SK-N-SH (cell line): ENCODE data around the gene PPARD. TPM values are rescaled to one million over a fixed set of nuclear protein-coding genes. Genes with fewer than 3 reads are reported as not detected.

ENCODE experiments used
- CTCF ChIA-PET: fragments of 300-600, 350-600 bp; formaldehyde crosslinking; extraction: SDS; loops from one replicate; lab custom pipeline; 2021; lab: Yijun Ruan, JAX
- POLR2A ChIA-PET: fragments of 350-600 bp; sonication (Branson Sonifier 250); formaldehyde crosslinking; extraction: SDS; loops from one replicate; lab custom pipeline; 2020; ENCODE audit warnings: antibody characterized with exemption, inconsistent platforms; lab: Yijun Ruan, JAX
- DNase-seq: peaks from one replicate; pipeline ENCODE4 v3.0.0; 2012
- H2AFZ ChIP-seq: fragments of 200-600 bp; sonication (generic); 2 replicates; pipeline ENCODE4 v1.8.1; 2016; ENCODE audit warnings: antibody characterized with exemption, mild to moderate bottlenecking, low read depth
- H3F3A ChIP-seq: fragments of 200-600 bp; sonication (generic); replicated peaks from 2 replicates; pipeline ENCODE3; 2016; ENCODE audit warnings: antibody characterized with exemption, mild to moderate bottlenecking; ENCODE audit not compliant: insufficient read depth
- H3K27ac ChIP-seq, 2 experiments: fragments of 200-500 bp in 1 of 2; fragments of 200-600 bp in 1 of 2; sonication (Bioruptor generic) in 1 of 2; sonication (generic), shearing (Covaris generic) in 1 of 2; 2 replicates each; pipeline versions ENCODE4 v1.5.1 to v1.6.1; 2014 to 2016; ENCODE audit warnings: low read depth in 2 of 2, inconsistent platforms in 1 of 2, low read length in 1 of 2, mild to moderate bottlenecking in 1 of 2, mixed read lengths in 1 of 2
- H3K27me3 ChIP-seq: fragments of 200-600 bp; sonication (generic), shearing (Covaris generic); 2 replicates; pipeline ENCODE4 v1.6.1; 2016; ENCODE audit warnings: mixed run types; ENCODE audit not compliant: insufficient read depth
- H3K36me3 ChIP-seq, 2 experiments: fragments of 200-500 bp in 1 of 2; fragments of 200-600 bp in 1 of 2; sonication (Bioruptor generic) in 1 of 2; sonication (generic) in 1 of 2; replicated peaks in 1 of 2; 2 replicates each; pipeline versions ENCODE3 to v1.5.1; 2014 to 2016; ENCODE audit warnings: low read length in 1 of 2, mild to moderate bottlenecking in 1 of 2; ENCODE audit not compliant: insufficient read depth in 2 of 2, control insufficient read depth in 1 of 2
- H3K4me1 ChIP-seq, 2 experiments: fragments of 200-500 bp in 1 of 2; fragments of 200-600 bp in 1 of 2; sonication (Bioruptor generic) in 1 of 2; sonication (generic), shearing (Covaris generic) in 1 of 2; 2 replicates each; pipeline versions ENCODE4 v1.5.1 to v1.6.1; 2014 to 2016; ENCODE audit warnings: low read depth in 1 of 2, low read length in 1 of 2, mixed run types in 1 of 2; ENCODE audit not compliant: insufficient read depth in 2 of 2, control insufficient read depth in 1 of 2
- H3K4me2 ChIP-seq: fragments of 200-600 bp; sonication (generic), shearing (Covaris generic); 2 replicates; pipeline ENCODE4 v1.6.1; 2017; ENCODE audit warnings: mixed run types
- H3K4me3 ChIP-seq, 2 experiments: fragments of 200-500 bp in 1 of 2; fragments of 200-600 bp in 1 of 2; sonication (Bioruptor generic) in 1 of 2; sonication (generic), shearing (Covaris generic) in 1 of 2; 2 replicates each; pipeline versions ENCODE4 v1.5.1 to v1.8.1; 2014 to 2016; ENCODE audit warnings: low read depth in 2 of 2, inconsistent platforms in 1 of 2, low read length in 1 of 2, mild to moderate bottlenecking in 1 of 2, mixed read lengths in 1 of 2, moderate library complexity in 1 of 2
- H3K79me2 ChIP-seq: fragments of 200-600 bp; sonication (generic); 2 replicates; pipeline ENCODE4 v1.8.1; 2017; ENCODE audit warnings: mild to moderate bottlenecking; ENCODE audit not compliant: insufficient read depth
- H3K9ac ChIP-seq: fragments of 200-600 bp; sonication (generic); 2 replicates; pipeline ENCODE4 v1.6.1; 2017; ENCODE audit warnings: mixed run types
- H3K9me2 ChIP-seq: fragments of 200-600 bp; sonication (generic); 2 replicates; pipeline ENCODE4 v1.6.1; 2017; ENCODE audit warnings: mixed run types
- H3K9me3 ChIP-seq: fragments of 200-600 bp; sonication (generic); 2 replicates; pipeline ENCODE4 v1.6.1; 2017; ENCODE audit warnings: mixed run types, mild to moderate bottlenecking, moderate library complexity
- H4K20me1 ChIP-seq: fragments of 200-600 bp; sonication (generic); 2 replicates; pipeline ENCODE4 v1.6.1; 2017; ENCODE audit warnings: mild to moderate bottlenecking, mixed run types; ENCODE audit not compliant: insufficient read depth
- EP300 ChIP-seq, 2 experiments: IDR thresholded peaks; 2 replicates each; pipeline versions ENCODE4 v1.4.0 to v1.6.1; 2012; ENCODE audit warnings: borderline replicate concordance in 1 of 2, low read depth in 1 of 2, low read length in 1 of 2
- FOSL2 ChIP-seq: IDR thresholded peaks from 2 replicates; pipeline ENCODE4 v1.4.0; 2012; ENCODE audit warnings: low read depth, mild to moderate bottlenecking, moderate library complexity, borderline replicate concordance
- FOXM1 ChIP-seq: IDR thresholded peaks from 2 replicates; pipeline ENCODE4 v1.4.0; 2012; ENCODE audit warnings: low read depth, mild to moderate bottlenecking
- GABPA ChIP-seq: IDR thresholded peaks from 2 replicates; pipeline ENCODE4 v1.4.0; 2012; ENCODE audit warnings: low read depth, mild to moderate bottlenecking
- GATA2 ChIP-seq: sonication (generic); formaldehyde crosslinking; IDR thresholded peaks from 2 replicates; pipeline ENCODE4 v1.5.0; 2020; ENCODE audit warnings: mild to moderate bottlenecking, missing genetic modification reagents
- JUND ChIP-seq: IDR thresholded peaks from 2 replicates; pipeline ENCODE4 v1.4.0; 2012
- POLR2AphosphoS5 ChIP-seq: IDR thresholded peaks from 2 replicates; pipeline ENCODE4 v1.6.1; 2012; ENCODE audit warnings: low read depth, low read length
- RCOR1 ChIP-seq: fragments of 150-350 bp; IDR thresholded peaks from 2 replicates; pipeline ENCODE4 v1.6.1; 2017; ENCODE audit warnings: antibody characterized with exemption, low read length
- RXRA ChIP-seq: IDR thresholded peaks from 2 replicates; pipeline ENCODE4 v1.4.0; 2012; ENCODE audit warnings: low read depth, mild to moderate bottlenecking, borderline replicate concordance
- SIN3A ChIP-seq: IDR thresholded peaks from 2 replicates; pipeline ENCODE4 v1.6.1; 2012; ENCODE audit warnings: low read depth, mild to moderate bottlenecking, low read length, moderate library complexity, borderline replicate concordance
- TAF1 ChIP-seq: IDR thresholded peaks from 2 replicates; pipeline ENCODE4 v1.6.1; 2012; ENCODE audit warnings: low read depth, mild to moderate bottlenecking, low read length, moderate library complexity, borderline replicate concordance
- TEAD4 ChIP-seq: IDR thresholded peaks from 2 replicates; pipeline ENCODE4 v1.4.0; 2012; ENCODE audit warnings: mild to moderate bottlenecking, borderline replicate concordance; ENCODE audit not compliant: insufficient read depth
- YY1 ChIP-seq: IDR thresholded peaks from 2 replicates; pipeline ENCODE4 v1.4.0; 2012; ENCODE audit warnings: low read depth, mild to moderate bottlenecking
- WGBS: methylation state at CpG from one replicate; pipeline ENCODE4 v1.1.6; 2017; ENCODE audit warnings: low lambda C conversion rate; 5-methylcytosine and 5-hydroxymethylcytosine counted together
- polyA plus RNA-seq, 3 experiments: library from polyadenylated mRNA; depleted of rRNA; stranded (reverse); fragments of >200 nt; gene quantifications; 2 replicates each; pipeline ENCODE4 v1.2.3, GENCODE V29; 2012
- TF ChIP-seq, protein P1 (sequence below): IDR thresholded peaks from 2 replicates; pipeline ENCODE4 v1.4.0; 2012; ENCODE audit warnings: low read depth, borderline replicate concordance
- TF ChIP-seq, protein P2 (sequence below): fragments of 150-350 bp; IDR thresholded peaks from 2 replicates; pipeline ENCODE4 v1.6.1; 2017; ENCODE audit warnings: antibody characterized with exemption, low read length, low read depth, borderline replicate concordance
- TF ChIP-seq, protein P3 (sequence below): IDR thresholded peaks from 2 replicates; pipeline ENCODE4 v1.6.1; 2012; ENCODE audit warnings: mild to moderate bottlenecking, low read depth, low read length, moderate library complexity
- TF ChIP-seq, protein P4 (sequence below): fragments of 200-600 bp; sonication (generic); IDR thresholded peaks from 2 replicates; pipeline ENCODE4 v1.6.1; 2017; ENCODE audit warnings: antibody characterized with exemption, mild to moderate bottlenecking, moderate library complexity
- TF ChIP-seq, protein P5 (sequence below): IDR thresholded peaks from 2 replicates; pipeline ENCODE4 v1.4.0; 2012; ENCODE audit warnings: low read depth
- TF ChIP-seq, protein P6 (sequence below): fragments of 150-350 bp; IDR thresholded peaks from 2 replicates; pipeline ENCODE4 v1.6.1; 2016; ENCODE audit warnings: mild to moderate bottlenecking, low read depth, low read length

The PPARD gene
- polyA plus RNA-seq, 1 of the 3 experiments (the other 2 are of a cell fraction), result 13.3 TPM

DNA sequence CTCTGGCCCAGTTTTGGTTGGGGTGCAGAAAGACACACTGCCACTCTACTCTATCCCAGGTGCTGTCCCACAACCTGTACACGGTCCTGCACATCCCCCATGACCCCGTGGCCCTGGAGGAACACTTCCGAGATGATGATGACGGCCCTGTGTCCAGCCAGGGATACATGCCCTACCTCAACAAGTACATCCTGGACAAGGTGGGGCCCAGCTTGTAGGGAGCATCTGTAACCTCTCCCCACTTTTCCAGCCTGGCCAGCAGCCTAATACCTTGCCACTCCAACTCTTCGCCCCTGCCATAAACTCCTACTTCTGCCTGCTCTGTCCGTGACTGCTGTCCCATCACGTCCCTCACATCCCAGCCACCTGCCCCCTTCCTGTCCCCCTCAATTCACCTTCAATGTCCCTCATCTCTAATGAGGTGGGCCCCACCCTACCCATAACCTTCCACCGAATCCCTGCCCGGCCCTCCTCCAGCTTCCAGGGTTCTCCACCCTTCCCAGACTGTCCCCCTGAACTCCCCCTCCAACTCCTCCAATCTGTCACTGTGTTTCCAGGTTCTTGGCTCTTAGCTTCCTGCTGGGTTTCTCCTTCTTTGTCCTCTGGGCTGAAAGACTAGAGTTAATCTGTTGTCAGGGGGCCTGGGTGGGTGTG lies 32.6 kb upstream of the PPARD start:
- CTCF ChIA-PET, result interaction anchor here (1.0 to 1.4 kb wide), 2 partner anchors 13 to 32 kb away, joined by 3 to 5 read pairs; partner anchors contain the start of gene DEF6
- TF ChIP-seq RCOR1 (no peak), JUND (no peak), TEAD4 (no peak), GATA2 (CRISPR knock-in tag) (no peak), GABPA (no peak), FOXM1 (no peak), RXRA (no peak), YY1 (no peak), POLR2AphosphoS5 (no peak), EP300 (IDR thresholded peaks at IDR 0.05; ENCODE audit: borderline replicate concordance in 1 of 2, low read depth in 1 of 2, low read length in 1 of 2) (no peak), TAF1 (no peak), FOSL2 (no peak), SIN3A (no peak)
- TF ChIP-seq, protein P1, sequence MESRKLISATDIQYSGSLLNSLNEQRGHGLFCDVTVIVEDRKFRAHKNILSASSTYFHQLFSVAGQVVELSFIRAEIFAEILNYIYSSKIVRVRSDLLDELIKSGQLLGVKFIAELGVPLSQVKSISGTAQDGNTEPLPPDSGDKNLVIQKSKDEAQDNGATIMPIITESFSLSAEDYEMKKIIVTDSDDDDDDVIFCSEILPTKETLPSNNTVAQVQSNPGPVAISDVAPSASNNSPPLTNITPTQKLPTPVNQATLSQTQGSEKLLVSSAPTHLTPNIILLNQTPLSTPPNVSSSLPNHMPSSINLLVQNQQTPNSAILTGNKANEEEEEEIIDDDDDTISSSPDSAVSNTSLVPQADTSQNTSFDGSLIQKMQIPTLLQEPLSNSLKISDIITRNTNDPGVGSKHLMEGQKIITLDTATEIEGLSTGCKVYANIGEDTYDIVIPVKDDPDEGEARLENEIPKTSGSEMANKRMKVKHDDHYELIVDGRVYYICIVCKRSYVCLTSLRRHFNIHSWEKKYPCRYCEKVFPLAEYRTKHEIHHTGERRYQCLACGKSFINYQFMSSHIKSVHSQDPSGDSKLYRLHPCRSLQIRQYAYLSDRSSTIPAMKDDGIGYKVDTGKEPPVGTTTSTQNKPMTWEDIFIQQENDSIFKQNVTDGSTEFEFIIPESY, result no peak
- TF ChIP-seq, protein P2, sequence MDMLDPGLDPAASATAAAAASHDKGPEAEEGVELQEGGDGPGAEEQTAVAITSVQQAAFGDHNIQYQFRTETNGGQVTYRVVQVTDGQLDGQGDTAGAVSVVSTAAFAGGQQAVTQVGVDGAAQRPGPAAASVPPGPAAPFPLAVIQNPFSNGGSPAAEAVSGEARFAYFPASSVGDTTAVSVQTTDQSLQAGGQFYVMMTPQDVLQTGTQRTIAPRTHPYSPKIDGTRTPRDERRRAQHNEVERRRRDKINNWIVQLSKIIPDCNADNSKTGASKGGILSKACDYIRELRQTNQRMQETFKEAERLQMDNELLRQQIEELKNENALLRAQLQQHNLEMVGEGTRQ, result no peak
- TF ChIP-seq, protein P3, sequence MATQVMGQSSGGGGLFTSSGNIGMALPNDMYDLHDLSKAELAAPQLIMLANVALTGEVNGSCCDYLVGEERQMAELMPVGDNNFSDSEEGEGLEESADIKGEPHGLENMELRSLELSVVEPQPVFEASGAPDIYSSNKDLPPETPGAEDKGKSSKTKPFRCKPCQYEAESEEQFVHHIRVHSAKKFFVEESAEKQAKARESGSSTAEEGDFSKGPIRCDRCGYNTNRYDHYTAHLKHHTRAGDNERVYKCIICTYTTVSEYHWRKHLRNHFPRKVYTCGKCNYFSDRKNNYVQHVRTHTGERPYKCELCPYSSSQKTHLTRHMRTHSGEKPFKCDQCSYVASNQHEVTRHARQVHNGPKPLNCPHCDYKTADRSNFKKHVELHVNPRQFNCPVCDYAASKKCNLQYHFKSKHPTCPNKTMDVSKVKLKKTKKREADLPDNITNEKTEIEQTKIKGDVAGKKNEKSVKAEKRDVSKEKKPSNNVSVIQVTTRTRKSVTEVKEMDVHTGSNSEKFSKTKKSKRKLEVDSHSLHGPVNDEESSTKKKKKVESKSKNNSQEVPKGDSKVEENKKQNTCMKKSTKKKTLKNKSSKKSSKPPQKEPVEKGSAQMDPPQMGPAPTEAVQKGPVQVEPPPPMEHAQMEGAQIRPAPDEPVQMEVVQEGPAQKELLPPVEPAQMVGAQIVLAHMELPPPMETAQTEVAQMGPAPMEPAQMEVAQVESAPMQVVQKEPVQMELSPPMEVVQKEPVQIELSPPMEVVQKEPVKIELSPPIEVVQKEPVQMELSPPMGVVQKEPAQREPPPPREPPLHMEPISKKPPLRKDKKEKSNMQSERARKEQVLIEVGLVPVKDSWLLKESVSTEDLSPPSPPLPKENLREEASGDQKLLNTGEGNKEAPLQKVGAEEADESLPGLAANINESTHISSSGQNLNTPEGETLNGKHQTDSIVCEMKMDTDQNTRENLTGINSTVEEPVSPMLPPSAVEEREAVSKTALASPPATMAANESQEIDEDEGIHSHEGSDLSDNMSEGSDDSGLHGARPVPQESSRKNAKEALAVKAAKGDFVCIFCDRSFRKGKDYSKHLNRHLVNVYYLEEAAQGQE, result no peak
- TF ChIP-seq, protein P4, sequence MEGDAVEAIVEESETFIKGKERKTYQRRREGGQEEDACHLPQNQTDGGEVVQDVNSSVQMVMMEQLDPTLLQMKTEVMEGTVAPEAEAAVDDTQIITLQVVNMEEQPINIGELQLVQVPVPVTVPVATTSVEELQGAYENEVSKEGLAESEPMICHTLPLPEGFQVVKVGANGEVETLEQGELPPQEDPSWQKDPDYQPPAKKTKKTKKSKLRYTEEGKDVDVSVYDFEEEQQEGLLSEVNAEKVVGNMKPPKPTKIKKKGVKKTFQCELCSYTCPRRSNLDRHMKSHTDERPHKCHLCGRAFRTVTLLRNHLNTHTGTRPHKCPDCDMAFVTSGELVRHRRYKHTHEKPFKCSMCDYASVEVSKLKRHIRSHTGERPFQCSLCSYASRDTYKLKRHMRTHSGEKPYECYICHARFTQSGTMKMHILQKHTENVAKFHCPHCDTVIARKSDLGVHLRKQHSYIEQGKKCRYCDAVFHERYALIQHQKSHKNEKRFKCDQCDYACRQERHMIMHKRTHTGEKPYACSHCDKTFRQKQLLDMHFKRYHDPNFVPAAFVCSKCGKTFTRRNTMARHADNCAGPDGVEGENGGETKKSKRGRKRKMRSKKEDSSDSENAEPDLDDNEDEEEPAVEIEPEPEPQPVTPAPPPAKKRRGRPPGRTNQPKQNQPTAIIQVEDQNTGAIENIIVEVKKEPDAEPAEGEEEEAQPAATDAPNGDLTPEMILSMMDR, result no peak
- TF ChIP-seq, protein P5, sequence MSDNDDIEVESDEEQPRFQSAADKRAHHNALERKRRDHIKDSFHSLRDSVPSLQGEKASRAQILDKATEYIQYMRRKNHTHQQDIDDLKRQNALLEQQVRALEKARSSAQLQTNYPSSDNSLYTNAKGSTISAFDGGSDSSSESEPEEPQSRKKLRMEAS, result no peak
- TF ChIP-seq, protein P6, sequence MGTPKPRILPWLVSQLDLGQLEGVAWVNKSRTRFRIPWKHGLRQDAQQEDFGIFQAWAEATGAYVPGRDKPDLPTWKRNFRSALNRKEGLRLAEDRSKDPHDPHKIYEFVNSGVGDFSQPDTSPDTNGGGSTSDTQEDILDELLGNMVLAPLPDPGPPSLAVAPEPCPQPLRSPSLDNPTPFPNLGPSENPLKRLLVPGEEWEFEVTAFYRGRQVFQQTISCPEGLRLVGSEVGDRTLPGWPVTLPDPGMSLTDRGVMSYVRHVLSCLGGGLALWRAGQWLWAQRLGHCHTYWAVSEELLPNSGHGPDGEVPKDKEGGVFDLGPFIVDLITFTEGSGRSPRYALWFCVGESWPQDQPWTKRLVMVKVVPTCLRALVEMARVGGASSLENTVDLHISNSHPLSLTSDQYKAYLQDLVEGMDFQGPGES, result no peak
- H3K9ac ChIP-seq, result no peak overlapping the region
- no peaks in the 10 kb centered on the region for H4K20me1 ChIP-seq
- H3K27ac ChIP-seq, result no peak overlapping the region
- no peaks in the 10 kb centered on the region; the same call in 1 of the 2 replicates for H3K27me3 ChIP-seq
- no peaks in the 10 kb centered on the region for H3F3A ChIP-seq
- no peak overlapping the region for H3K4me3 ChIP-seq
- POLR2A ChIA-PET, result interaction anchor here (0.7 kb wide), 2 partner anchors 10 to 20 kb away, joined by 3 to 5 read pairs; no protein-coding TSS in a partner anchor
- H3K4me2 ChIP-seq, result no peak overlapping the region
- H2AFZ ChIP-seq, result no peak overlapping the region
- no peaks in the 10 kb centered on the region for H3K36me3 ChIP-seq
- DNase-seq, result no peak
- no peaks in the 10 kb centered on the region for H3K4me1 ChIP-seq
- no peaks in the 10 kb centered on the region for H3K9me3 ChIP-seq
- 64% methylated on average over 9 of the region's 9 CpGs for WGBS
- H3K9me2 ChIP-seq, result no peaks in the 10 kb centered on the region
- no peaks in the 10 kb centered on the region for H3K79me2 ChIP-seq
